Glomerular endothelial cell (primary cell): ENCODE measurements around the gene SASS6. TPM values are rescaled to one million over a fixed set of nuclear protein-coding genes. Genes with fewer than 3 reads are reported as not detected.
"Not testable (repeated sequence)": the region's sequence is repeated elsewhere in the genome, so short reads cannot be mapped to it uniquely, and the experiment has no call there.

Experiments
- DNase-seq: peaks from one replicate; pipeline ENCODE4 v3.0.0-alpha.2; 2011; ENCODE audit warnings: low read depth, low spot score; ENCODE audit errors: extremely low read depth
- total RNA-seq: library from RNA; depleted of rRNA; stranded (reverse); fragments of >200 nt; gene quantifications from 2 replicates; pipeline ENCODE4 v1.2.3, GENCODE V29; 2015

Gene SASS6
- total RNA-seq, 1 donor from 2014 or later: 1.9 TPM

DNA sequence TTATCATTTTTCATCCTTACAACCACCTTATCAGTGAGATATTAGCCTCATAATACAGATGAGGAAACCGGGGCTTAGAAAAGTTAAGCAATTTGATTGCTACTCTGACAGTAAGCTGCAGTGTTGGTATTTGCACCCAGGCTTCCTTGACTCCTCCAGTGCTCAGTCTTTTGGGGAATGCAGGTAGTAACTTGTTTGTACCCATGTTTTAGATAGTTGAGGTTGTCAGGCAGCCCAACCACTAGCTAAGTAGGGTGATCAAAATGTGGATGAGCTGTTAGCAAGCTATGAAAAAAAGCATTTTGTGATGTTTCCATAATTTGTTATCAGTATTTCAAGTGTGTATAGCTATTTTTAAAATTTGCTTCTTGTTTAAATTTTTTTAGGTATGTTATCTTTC lies 80.8 kb downstream of the SASS6 start:
- no peak for DNase-seq

DNA sequence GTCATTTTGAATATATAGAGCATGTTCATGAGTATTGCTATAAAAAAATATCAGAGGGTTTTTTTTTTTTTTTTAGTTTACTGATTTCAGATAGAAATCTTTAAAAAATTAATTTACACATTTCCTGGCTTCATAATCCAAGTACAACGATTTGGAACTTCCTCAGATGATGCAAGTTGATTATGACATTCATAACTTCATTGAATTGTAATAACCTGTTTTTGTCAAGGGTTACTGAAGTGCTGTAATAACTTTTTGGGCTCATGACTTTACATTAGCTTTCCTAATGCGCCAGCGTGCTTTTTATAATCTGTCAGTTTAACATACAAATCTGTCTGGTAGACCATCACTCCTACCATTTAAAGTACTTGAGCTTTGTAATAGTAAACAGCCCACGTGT lies 81.3 kb downstream of the SASS6 start:
- no peak for DNase-seq

DNA sequence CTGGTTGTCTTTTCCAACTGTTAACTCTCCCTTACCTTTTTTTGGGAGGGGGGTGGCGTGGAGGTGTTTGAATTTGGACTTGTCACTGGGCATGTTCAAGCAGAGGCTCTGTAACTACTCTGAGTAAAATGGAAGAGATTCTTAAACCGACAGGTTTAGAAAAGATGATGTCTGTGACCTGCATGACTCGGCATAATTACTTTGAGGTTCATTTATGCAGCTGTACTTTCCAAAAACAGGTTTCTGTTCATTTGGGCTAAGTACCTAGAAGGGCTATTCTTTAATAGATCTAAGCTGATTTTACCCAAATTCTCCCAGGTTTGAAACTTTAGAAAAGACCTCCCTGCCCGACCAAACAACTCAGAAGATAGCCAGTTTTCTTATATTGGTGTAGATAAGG lies 82.6 kb downstream of the SASS6 start:
- DNase-seq: no peak

DNA sequence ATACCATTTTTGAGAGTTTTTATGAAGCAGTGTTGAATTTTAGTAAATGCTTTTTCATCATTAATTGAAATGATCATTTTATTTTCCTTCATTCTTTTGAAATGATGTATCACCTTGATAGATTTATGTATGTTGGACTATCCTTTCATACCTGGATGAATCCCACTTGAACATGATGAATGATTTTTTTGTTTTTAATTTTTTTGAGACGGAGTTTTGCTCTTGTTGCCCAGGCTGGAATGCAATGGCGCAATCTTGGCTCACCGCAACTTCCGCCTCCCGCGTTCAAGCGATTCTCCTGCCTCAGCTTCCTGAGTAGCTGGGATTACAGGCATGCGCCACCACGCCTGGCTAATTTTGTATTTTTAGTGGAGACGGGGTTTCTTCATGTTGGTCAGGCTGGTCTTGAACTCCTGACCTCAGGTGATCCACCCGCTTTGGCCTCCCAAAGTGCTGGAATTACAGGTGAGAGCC lies 85.5 kb downstream of the SASS6 start:
- DNase-seq: not testable (repeated sequence)

DNA sequence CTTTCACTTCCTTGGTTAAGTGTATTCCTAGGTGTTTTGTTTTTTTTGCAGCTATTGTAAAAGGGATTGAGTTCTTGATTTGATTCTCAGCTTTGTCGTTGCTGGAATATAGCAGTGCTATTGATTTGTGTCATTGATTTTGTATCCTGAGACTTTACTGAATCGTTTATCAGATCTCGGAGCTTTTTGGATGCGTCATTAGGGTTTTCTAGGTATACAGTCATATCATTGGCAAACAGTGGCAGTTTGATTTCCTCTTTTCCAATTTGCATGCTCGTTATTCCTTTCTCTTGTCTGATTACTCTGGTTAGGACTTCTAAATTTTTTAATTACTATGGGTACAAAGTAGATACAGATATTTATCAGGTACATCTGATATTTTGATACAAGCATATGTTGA lies 87.5 kb downstream of the SASS6 start:
- DNase-seq: no peak

DNA sequence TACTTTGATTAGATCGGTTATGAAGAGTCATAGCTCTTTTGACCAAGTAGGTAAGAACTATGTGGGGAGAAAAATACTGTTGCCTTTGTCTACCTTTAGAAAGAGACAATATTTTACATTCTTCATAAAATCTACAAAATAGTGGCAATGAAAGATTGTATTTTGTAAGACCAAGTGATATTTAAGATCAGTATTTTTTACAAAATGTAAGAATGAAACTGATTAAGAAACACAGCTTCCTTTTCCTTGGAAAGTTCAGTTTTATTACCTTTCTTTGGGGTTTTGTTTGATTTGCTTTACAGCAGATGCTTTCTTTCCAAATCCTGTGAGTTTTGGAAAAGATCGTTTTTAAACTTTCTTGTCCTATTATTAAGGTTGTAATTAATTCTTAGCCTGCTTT lies 93.1 kb downstream of the SASS6 start:
- no peak for DNase-seq

DNA sequence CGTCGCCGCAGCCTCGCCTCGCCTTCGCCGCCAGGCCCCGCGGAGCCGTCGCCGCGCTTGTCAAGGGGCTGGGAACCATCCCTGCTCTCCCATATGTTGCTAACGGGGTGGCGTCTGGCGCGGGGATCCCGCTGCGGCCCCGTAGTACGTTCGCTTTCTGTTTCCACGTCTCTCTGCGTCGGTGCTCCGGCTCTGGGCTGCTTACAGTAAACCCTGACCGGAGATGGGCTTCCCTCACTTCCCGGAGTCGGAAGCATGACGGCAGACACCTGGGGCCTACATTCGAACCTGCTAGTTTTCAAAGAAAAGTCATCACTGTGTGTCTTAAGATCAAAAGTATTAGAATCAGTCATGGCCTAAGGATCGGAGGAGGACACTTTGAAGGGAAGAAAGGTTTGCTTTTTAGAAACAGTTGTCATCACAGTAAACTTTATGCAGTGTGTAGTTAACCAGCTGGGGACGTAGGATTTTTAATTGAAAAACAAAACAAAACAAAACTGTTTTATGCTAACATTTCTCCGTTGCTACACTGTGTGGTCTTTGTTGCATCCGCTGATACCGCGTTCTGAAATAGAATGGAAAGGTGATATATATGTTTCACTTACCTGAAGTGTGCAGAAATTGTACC lies 94.0 kb downstream of the SASS6 start:
- DNase-seq: no peak

DNA sequence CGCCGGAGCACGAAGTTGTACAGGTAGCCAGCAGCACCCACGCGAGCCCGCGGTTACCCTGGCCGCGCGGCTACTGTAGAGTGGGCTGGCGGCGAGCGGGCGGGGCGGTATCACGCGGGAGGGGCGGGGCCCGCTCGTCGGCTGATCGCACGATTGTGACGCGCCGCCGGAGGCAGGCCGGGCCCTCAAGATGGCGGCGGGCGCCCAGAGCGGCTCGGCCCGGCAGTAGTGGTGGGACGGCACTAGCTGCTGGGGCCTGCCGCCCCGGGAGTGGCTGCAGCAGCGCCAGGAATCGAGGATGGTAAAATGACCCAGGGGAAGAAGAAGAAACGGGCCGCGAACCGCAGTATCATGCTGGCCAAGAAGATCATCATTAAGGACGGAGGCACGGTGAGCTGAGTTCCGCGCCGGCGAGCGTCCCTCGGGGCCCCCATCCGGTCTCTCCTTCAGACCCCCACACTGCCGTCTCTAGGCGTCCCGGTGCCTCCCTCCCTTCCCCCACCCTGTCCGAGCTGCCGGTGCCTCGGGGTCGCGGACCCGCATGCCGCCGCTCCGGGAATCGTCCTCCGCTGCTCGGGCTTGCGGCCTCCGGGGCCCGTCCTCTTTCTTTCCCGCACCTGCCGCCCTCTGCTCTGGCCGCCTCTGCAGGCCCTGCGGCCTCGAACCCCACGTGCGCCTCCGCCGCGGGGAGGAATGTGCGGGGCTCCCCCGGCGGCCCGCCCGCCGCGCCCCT lies 94.6 kb downstream of the SASS6 start:
- no peak for DNase-seq

DNA sequence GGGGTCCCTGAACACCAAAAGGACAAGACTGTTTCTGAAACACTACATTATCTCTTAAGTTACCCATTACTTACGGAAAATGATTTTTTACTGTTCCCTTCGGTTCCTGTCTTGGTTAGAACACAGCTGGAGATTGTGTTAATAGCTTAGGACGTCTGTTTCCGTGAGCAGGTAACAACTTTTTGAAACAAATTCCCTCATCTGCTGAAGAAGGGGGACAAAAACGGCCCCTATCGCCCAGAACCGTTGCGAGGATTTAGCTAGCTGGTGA lies 95.1 kb downstream of the SASS6 start:
- DNase-seq: no peak

DNA sequence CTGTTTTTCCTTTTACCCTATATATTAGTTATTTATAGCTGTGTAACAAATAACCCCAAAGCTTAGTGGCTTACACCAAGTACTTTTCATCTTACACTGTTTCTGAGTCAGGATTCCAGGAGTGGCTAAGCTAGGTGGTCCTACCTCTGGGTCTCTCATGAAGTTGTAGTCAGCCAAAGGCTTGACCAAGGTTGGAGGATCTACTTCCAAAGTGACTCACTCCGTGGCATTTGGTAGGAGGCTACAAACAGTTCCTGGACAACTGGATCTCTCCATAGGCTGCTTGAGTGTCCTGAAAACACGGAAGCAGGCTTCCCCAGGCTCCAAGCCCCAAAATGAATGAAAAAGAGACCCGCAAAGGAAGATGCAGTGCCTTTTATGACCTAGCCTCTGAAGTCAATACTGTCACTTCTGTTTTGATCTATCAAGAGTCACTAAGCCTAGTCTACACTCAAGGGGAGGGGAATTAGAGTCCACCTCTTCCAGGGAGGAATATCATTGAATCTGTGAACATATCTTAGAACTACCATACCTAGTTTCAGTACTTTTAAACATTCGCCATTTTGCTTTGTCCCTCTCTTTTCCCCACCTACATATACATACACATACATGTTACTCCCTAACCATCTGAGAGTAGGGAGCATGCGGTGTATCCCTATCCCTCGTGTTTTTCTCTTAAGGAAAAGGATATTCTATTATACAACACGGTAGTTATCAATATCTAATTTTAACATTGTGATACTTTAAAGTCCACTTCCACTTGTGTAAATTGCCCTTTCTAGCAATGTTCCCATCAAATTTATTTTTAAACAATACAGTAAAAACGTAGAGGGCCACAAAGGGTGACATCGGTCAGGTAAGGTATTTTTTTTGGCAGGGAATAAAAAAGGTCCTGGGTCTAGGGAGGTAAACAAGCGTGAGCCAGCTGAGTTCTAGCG lies 95.7 kb downstream of the SASS6 start:
- no peak for DNase-seq

DNA sequence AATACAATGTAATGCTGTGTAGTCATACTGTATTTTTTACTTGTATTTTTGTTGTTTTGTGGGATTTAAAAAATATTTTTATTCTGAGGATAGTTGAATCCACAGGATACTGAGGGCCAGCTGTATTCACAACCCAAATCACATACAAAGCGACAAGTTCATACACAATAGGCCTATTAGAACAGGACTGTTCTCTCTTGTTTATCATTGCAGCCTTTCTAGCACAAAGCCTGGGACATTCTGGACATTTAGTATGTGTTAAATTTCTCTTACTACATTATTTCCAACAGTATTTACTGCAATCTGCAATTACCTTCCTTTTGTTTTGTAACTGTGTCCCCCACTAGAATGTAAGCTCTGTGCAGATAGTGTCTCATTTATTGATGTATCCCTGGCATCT lies 97.5 kb downstream of the SASS6 start:
- DNase-seq: no peak

DNA sequence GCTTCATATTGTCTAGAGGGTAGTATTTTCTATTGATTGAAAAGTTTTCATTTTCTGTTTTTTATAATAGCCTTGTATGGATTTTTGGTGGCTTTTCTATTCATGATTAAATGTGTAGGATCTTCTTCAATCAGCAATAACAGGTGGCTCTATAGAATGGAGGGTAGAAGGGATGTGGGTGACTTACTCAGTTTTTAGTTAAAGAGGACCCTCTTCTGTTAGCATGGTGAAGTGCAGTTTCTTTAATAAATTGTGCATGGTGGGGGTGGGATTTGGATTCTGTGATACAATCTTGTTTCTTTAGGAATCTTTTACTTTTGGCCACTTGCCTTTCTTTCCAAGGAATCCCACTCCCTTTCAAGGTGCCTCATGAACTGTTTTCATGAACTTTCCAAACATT lies 98.3 kb downstream of the SASS6 start:
- DNase-seq: no peak

Other genes starting within 250 kb of the SASS6 start
- 10.4 and 12.8 TPM in 2 replicates for gene SLC35A3, start 162.9 kb downstream of the SASS6 start, total RNA-seq
- gene TRMT13, start 233 bp upstream of the SASS6 start, total RNA-seq: 9.0 and 50.5 TPM in 2 replicates
- gene LRRC39, start 45.3 kb upstream of the SASS6 start, total RNA-seq: 0.53 TPM in 1 of 2 replicates, not detected in the other
- gene DBT, start 116.9 kb upstream of the SASS6 start, total RNA-seq: 4.1 and 5.3 TPM in 2 replicates
- 28.4 and 35.1 TPM in 2 replicates for gene RTCA, start 133.3 kb upstream of the SASS6 start, total RNA-seq
- gene CDC14A, start 219.6 kb upstream of the SASS6 start, total RNA-seq: 8.6 and 11.8 TPM in 2 replicates